Superior temporal gyrus (tissue), 1 donor: ENCODE results near the gene DHX8.
"Not testable (repeated sequence)": the region's sequence is repeated elsewhere in the genome, so short reads cannot be mapped to it uniquely, and the experiment has no call there.

Experiments
- DNase-seq: peaks from one replicate; pipeline ENCODE4 v3.0.0-alpha.2; 2016; ENCODE audit errors: extremely low spot score

Gene DHX8

DNA sequence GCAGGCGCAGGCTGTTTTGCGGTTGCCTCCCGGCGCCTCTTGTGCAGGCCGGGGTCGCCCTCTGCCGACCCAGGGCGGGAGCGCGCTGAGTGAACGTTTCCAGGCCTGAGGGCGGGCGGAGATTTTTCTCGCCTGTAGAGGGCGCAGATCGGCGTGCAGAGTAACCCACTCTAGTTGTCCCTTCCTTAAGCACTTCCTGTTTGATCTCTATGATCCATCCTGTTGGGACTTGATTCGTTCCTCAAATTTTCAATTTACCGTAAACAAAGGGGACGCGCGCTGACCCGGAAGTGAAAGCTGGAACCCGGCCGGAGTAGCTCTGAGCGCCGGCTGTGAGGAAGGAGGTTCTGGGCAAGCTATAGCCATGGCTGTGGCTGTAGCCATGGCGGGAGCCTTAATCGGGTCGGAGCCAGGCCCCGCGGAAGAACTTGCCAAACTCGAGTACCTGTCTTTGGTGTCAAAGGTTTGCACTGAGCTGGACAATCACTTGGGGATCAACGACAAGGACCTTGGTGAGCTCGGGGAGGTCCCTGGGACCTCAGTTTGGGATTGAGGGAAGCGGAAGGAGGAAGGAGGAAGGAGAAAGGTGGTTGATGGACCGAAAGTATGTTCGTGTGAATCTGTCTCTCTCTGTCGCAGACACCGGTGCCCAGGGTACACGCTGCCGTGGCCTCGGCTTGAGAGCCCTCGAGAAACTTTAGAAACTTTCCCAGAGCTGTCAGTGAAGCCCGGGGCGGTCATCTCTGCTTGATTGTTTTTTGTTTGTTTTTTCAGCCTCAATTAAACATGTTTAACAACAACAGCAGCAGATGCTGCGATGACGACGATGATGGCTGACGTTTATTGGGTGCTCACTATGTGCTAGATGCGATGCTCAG lies at the start of gene DHX8:
DHX8 (plus strand) TSS at position 302 of the 878 bp plus-strand sequence; CDS start at position 365, 63 bp downstream.
- DNase-seq = peak; percentile 100

DNA sequence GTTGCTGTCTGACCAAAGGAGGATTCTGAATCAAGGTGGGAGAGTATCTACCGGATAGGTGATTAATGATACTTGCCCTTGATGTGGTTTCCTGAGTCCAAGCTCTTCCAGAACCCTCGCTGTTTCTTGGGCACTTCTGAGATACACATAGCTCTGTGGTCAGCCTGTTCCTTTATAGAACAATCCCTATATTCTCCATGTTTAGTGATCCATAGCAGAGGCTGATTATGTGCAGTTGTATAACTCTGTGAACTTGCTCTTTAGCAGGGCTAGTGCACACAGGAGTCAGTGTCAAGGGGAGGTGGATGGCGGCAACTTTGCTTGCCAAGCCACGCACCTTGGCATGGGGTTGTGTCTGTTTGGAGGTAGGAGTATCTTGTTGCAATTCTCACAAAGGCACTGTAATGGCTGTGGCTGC lies 48.9 kb upstream of the DHX8 start:
- DNase-seq = no peak

GRCh38 chr17:43437756-43438155 lies 46.0 kb upstream of the DHX8 start:
- DNase-seq = no peak

GRCh38 chr17:43438626-43439025 lies 45.1 kb upstream of the DHX8 start:
- no peak for DNase-seq

GRCh38 chr17:43439041-43439440 lies 44.7 kb upstream of the DHX8 start:
- no peak for DNase-seq

- peak; percentile 47 for DNase-seq
Measured at GRCh38 chr17:43442711-43443110, 41.1 kb upstream of the DHX8 start.

DNA sequence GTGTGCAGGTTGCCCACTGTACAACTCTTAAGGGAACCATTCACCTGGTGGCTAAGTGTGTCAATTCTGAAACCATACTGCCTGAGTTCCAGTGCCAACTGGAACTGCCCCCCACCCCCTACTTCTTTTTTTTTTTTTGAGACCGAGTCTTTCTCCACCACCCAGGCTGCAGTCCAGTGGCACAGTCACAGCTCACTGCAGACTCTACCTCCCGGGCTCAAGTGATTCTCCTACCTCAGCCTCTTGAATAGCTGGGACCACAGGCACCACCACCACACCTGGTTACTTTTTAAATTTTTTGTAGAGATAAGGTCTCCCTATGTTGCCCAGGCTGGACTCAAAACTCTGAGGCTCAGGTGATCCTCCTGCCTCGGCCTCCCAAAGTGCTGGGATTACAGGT lies 40.4 kb upstream of the DHX8 start:
- DNase-seq = no peak

GRCh38 chr17:43444223-43445008 lies 39.4 kb upstream of the DHX8 start:
- DNase-seq = no peak

GRCh38 chr17:43445009-43445589 lies 38.7 kb upstream of the DHX8 start:
- no peak for DNase-seq

DNA sequence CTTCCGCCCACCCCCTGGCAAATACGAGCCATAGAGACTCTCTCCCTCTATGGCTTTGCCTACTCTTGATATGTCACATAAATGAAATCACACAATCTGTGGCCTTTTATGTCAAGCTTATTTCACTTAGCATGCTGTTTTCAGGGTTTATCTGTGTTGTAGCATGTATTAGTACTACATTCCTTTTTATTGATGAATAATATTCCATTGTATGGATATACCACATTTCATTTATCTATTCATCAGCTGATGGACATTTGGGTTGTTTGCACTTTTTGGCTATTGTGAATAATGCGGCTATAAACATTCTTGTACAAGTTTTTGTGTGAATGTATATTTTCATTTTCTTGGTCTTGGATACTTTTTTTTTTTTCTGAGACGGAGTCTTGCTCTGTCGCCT lies 37.0 kb upstream of the DHX8 start:
- DNase-seq = no peak

DNA sequence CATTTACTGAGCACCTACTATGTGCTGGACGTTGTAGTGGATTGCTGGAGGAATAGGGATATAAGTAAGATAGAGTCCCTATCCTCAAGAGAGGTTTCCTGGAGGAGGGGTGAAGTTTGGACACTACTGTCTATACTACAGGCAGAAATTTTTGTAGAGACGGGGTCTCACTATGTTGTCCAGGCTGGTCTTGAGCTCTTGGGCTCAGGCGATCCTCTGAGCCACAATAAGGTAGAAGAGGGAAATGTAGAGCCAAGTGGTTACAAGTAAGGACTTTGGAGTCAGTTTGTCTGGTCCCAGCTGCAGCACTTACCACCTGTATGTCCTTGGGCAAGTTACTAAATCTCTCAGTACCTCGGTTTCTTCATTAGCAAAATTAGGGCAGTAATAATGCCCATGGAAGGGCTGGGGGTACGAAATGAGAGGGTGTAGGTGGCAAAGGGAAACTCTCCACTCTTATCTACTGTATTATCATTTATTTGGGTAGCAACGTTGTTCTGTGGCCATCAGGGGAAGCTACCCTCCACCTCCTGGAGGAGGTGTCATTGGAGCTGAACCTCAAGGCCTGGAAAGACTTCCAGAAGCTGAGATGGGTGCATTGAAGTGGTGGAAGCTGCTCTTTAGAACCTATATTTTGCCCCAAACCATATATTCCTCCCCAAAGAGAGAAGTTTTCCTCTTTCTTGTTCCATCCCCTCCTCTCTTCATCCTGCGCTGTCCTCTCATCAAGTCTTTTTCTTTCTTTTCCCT lies 34.9 kb upstream of the DHX8 start:
- DNase-seq = no peak

DNA sequence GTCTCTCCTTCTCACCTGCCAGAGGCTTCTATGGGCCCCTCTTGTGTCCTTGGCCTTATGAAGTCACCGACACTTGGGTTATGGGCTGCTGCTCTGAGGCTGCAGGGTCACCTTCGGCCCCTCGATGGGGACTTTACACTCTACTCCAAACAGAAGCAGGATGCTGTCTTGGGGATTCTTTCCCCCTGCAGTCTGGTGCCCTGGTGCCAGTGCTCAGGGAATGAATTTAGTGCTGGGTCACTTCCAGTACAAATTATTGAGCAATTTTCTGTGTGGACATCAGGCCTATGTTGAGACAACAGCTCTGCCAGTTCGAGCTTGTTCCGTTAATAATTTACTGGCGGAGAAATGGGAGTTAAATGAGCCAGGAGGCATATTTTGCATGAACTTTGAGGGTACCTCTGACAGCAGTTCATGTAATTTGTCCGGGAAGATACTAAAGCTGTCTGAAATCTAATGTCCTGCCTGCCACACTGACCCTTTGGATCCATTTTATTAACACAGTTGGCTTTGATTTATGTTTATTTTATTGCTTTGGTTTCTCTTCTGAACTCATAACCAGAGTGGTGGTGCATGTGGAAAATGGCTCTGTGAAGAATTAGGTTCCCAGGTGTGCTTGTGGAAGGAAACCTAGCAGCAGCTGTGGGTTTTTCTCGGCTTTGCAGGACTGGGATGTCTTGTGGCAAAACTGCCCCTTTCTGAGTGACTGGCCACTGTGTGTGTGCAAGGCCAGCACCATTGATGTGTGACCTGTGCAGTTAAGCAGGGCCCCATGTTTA lies 34.1 kb upstream of the DHX8 start:
- DNase-seq = no peak

DNA sequence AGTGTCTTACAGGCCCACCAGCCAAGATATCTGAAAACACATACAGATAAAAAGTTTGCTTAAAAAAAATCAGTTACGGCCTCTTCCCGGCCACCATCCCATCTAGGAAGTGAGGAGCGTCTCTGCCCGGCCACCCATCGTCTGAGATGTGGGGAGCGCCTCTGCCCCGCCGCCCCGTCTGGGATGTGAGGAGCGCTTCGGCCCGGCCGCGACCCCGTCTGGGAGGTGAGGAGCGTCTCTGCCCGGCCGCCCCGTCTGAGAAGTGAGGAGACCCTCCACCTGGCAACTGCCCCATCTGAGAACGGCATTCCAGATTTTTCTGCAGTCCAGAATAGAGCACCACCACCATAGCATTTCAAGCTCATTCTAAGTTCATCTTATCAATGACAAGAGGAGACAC lies 33.0 kb upstream of the DHX8 start:
- not testable (repeated sequence) for DNase-seq

DNA sequence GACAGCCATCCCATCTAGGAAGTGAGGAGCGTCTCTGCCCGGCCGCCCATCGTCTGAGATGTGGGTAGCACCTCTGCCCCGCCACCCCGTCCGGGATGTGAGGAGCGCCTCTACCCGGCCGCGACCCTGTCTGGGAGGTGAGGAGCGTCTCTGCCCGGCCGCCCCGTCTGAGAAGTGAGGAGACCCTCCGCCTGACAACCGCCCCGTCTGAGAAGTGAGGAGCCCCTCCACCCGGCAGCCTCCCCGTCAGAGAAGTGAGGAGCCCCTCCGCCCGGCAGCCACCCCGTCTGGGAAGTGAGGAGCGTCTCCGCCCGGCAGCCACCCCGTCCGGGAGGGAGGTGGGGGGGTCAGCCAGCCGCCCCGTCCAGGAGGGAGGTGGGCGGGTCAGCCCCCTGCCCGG lies 32.0 kb upstream of the DHX8 start:
- not testable (repeated sequence) for DNase-seq

GRCh38 chr17:43453331-43453812 lies 30.4 kb upstream of the DHX8 start:
- DNase-seq = no peak

DNA sequence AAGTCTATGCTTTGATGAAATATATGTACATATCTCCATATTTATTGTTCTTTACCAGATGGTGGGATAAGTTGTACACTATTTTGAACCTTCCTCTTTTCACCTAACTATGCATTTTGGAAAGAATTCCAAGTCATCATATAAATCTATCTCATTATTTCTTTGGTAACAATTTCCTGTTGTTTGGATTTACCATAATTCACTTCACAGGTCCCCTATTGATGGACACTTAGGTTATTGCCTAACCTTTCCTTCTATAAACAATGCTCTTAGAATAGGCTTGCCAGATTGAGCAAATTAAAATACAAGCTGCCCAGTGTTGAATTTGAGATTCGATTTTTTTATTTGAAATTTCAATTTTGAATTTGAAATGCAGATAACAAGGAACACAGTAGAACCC lies 28.9 kb upstream of the DHX8 start:
- DNase-seq = no peak

DNA sequence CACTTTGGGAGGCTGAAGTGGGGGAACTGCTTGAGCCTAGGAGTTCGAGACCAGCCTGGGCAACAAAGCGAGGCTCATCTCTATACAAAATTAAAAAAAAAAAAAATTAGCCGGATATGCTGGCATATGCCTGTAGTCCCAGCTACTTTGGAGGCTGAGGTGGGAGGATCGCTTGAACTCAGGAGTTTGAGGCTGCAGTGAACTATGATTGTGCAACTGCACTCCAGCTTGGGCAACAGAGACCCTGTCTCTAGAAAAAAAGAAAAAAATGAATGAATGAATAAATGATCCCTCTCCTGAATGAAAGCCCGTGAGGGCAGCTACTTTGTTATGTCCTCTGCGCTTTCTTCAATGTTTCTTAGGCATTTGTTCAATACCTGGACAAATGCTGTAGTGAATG lies 27.7 kb upstream of the DHX8 start:
- DNase-seq = no peak

DNA sequence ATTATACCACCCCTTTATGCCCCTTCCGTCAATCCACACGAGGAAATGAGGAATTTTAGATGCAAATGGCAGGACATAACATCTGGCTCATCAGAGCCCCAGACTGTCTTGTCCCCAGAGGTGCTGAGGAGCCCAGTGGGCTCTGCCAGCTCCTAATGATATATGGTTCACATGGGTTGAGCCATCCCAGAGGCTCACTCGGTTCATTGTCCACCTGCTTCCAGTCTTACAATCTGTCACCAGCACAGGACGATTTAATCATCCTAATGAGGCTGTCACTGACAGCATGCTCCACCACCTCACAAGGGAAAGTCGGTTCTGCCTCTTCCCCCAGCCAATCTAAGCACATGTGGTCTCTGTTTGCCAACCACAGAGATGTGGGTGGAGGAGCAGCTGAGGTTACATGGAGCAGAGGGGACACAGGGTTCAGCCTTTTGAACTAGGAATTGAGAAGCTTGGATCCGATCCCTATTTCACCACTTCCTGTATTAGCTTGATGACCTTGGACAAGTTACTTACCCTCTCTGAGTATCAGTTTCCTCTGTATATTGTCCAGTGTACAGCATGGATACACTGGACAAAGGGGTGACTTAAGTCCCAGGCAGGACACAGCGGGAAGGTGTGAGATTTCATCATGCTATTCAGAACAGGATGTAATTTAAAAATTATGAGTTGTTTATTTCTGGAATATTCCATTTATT lies 27.0 kb upstream of the DHX8 start:
- no peak for DNase-seq

- no peak for DNase-seq
Measured at GRCh38 chr17:43457362-43457692, 26.4 kb upstream of the DHX8 start.

- not testable (repeated sequence) for DNase-seq
Measured at GRCh38 chr17:43459878-43460277, 23.9 kb upstream of the DHX8 start.
